RWPE1 (cell line): ENCODE data around the gene ATXN1.

Source experiments
- CTCF ChIA-PET: fragments of 350-600 bp; sonication (Branson Sonifier 250); formaldehyde crosslinking; extraction: SDS; loops from one replicate; lab custom pipeline; 2021; lab: Yijun Ruan, JAX
- POLR2A ChIA-PET: fragments of 400-600 bp; formaldehyde crosslinking; extraction: SDS; loops from one replicate; lab custom pipeline; 2020; ENCODE audit warnings: antibody characterized with exemption; ENCODE audit not compliant: low non-redundant PET; lab: Yijun Ruan, JAX
- DNase-seq: peaks from one replicate; pipeline ENCODE4 v3.0.0; 2012; ENCODE audit warnings: low spot score
- H3K27ac ChIP-seq: fragments of 450-650 bp; 2 replicates; pipeline ENCODE4 v1.5.1; 2017
- TF ChIP-seq, protein P1 (sequence below): fragments of 450-650 bp; conservative IDR thresholded peaks from 2 replicates; pipeline ENCODE4 v1.5.1; 2017; ENCODE audit warnings: low read depth, mild to moderate bottlenecking

Gene ATXN1

DNA sequence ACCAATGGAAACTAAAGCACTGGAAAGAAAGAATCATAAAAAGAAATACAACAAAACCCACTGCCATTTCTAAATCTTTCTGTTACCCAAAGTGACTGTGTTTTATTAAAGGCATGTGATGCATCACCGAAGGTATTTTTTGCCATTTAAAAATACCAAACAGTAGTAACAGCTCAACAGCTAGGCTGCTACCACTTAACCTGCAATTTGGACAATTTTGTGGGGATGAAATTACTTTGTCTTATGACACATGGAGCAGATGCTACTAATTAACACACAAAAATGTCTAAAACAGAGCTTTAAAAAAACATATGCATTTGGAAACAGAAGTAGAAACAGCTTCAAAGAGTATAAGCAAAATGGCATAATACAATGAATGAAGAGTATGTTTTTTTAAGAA, 97.4 kb downstream of the ATXN1 start:
- ChIA-PET POLR2A (no interaction called here), CTCF (no interaction called here)
- H3K27ac ChIP-seq, result no peak overlapping the region
- no peak for DNase-seq
- TF ChIP-seq, protein P1, sequence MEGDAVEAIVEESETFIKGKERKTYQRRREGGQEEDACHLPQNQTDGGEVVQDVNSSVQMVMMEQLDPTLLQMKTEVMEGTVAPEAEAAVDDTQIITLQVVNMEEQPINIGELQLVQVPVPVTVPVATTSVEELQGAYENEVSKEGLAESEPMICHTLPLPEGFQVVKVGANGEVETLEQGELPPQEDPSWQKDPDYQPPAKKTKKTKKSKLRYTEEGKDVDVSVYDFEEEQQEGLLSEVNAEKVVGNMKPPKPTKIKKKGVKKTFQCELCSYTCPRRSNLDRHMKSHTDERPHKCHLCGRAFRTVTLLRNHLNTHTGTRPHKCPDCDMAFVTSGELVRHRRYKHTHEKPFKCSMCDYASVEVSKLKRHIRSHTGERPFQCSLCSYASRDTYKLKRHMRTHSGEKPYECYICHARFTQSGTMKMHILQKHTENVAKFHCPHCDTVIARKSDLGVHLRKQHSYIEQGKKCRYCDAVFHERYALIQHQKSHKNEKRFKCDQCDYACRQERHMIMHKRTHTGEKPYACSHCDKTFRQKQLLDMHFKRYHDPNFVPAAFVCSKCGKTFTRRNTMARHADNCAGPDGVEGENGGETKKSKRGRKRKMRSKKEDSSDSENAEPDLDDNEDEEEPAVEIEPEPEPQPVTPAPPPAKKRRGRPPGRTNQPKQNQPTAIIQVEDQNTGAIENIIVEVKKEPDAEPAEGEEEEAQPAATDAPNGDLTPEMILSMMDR, result no peak

DNA sequence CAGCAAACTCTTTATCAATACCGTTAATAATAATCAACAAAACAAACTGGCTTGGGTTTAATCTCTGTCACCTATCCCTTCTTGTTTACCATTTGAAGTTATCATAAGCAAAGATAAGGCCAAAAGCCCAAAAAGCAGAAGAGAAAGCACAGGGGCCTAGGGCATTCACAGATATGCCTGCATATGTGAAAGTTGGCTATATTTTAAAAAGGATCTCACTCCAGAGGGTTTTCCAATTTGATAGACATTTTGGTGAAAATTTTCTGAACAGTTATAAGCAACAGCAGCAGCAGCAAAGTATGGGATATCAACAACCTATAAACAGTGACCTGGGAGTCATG, 101.1 kb downstream of the ATXN1 start:
- H3K27ac ChIP-seq, result no peak overlapping the region
- ChIA-PET CTCF (interaction anchor here (0.6 kb wide), 1 partner anchor 73 kb away, joined by 4 read pairs; no protein-coding TSS in a partner anchor), POLR2A (no interaction called here)
- no peak for DNase-seq
- TF ChIP-seq, protein P1, result no peak

DNA sequence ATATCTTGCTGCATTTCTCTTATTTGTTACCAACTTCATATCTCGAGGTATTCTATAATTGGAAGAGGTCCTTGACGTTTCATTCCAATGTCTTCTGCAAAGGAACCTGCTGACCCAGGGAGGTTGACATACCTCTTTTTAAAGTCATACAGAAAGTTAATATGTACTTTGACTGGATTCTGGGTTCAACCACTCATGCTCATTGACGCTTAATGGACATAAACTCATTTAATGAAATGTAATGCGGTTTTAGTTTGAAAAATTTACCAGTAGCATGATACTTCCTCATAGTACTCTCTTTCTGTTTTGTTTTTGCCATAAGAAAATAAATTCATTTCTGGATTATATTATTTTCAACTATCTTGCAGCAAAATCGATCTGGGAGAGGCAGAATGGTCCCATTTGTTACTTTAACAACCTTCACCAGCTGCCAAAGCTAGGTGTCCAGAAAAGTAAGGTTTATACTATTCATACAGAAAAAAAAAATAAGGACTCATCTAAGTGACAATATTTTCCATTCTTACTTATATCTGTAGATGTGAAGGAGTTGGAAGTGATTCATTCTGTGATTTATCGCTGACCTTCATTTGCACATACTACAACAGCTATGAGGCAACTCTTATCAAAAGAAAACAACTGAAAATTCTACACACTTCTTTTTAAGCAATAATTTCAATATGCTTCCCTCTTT, 101.6 kb downstream of the ATXN1 start:
- DNase-seq, result no peak
- TF ChIP-seq, protein P1, result no peak
- POLR2A ChIA-PET, result no interaction called here
- CTCF ChIA-PET, result interaction anchor here (0.6 kb wide), 1 partner anchor 74 kb away, joined by 4 read pairs; no protein-coding TSS in a partner anchor
- no peak overlapping the region for H3K27ac ChIP-seq

DNA sequence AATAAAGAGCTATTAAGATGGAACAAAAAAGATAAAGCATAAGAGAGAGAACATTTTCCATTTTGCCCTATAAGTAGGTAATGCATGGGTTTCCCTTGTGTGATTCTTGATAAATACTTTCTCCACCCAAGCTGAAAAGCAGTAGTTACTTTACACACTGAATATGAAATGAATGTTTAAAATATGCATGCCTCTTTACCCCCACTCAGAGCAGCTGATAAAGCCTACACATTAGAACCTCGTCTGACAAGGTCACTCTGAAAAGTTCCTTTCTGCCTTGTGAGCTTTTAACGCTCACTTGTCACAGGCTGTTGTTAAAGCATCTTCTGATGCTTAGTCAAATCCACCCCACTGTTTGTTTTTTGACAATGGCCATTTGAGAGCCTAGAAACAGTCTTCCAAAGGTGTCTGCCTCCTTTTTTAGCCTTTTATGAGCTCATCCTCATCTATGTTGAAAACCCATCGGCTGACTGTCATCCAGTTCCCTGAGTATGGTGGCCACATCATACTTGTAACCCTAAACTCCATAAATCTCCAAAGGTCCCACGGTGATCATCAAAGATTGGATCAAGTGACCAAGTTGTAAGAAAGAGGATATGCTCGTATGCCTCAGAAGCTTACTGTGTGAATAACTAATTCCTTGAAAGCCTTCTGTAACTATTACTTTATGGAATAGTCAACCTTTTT, 102.8 kb downstream of the ATXN1 start:
- POLR2A ChIA-PET, result no interaction called here
- CTCF ChIA-PET, result interaction anchor here (0.6 kb wide), 1 partner anchor 39 kb away, joined by 3 read pairs; no protein-coding TSS in a partner anchor
- no peak for DNase-seq
- no peak overlapping the region for H3K27ac ChIP-seq
- TF ChIP-seq, protein P1, result no peak

DNA sequence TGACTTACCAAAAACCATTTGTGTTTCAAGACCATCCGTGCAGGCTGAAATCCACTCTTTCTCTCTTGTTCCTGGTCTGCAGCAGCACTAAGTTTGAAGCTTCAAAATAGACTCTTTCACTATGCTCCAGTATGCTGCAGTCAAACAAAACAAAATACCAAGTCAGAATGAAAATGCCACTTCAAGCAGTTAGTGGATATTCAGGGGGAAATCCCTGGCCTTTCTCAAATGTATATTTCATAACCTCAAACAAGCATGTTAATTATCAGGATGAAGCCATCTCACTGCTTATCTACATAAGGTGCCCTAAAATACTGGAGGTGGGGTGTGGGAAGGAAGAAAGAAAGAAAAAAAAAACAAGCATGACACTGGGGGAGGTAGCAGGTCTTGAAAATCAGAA, 103.5 kb downstream of the ATXN1 start:
- ChIA-PET POLR2A (no interaction called here), CTCF (no interaction called here)
- no peak overlapping the region for H3K27ac ChIP-seq
- TF ChIP-seq, protein P1, result no peak
- no peak for DNase-seq

DNA sequence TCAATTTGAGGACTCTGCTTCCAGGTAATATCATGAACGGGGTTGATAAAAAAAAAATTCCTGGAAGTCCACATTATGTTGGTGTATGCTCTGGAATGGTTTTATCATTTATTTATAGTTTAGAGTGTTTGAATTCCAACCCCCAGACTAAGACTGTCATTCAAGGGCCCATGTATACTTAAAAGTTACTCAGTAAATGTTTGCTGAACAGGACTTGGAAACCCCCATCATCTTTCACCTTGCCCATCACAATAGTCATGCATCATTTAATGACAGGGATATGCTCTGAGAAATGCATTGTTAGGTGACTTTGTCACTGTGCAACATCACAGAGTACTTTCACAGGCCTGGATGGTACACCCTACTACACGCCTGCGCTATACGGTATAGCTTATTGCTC, 104.8 kb downstream of the ATXN1 start:
- ChIA-PET POLR2A (no interaction called here), CTCF (no interaction called here)
- no peak overlapping the region for H3K27ac ChIP-seq
- TF ChIP-seq, protein P1, result no peak
- no peak for DNase-seq
